HG02642 (cell line): Measurements from ENCODE around the gene ZNF148.
A peak's percentile ranks its signal among the peaks of the same experiment; 100 is the strongest.
"Not testable (repeated sequence)": the region's sequence is repeated elsewhere in the genome, so short reads cannot be mapped to it uniquely, and the experiment has no call there.

Source experiments
- ATAC-seq: cut with Tn5 transposase; IDR thresholded peaks from one replicate; pipeline ENCODE4 v1.9.1; 2021; ENCODE audit warnings: mild to moderate bottlenecking; ENCODE audit not compliant: unreplicated experiment, poor library complexity

Gene ZNF148

GRCh38 chr3:125378762-125379161 is 3.6 kb upstream of the ZNF148 start:
- ATAC-seq: no peak

- peak; percentile 6 for ATAC-seq
Measured at GRCh38 chr3:125375950-125376679, 990 bp upstream of the ZNF148 start.

GRCh38 chr3:125374501-125374995 is 577 bp downstream of the ZNF148 start:
- peak; percentile 23 for ATAC-seq

GRCh38 chr3:125367403-125368230 is 7.5 kb downstream of the ZNF148 start:
- no peak for ATAC-seq

- ATAC-seq: no peak
Measured at GRCh38 chr3:125366132-125366531, 9.0 kb downstream of the ZNF148 start.

GRCh38 chr3:125359700-125360099 is 15.4 kb downstream of the ZNF148 start:
- ATAC-seq: no peak

GRCh38 chr3:125358923-125359322 is 16.2 kb downstream of the ZNF148 start:
- no peak for ATAC-seq

- no peak for ATAC-seq
Measured at GRCh38 chr3:125357837-125358236, 17.3 kb downstream of the ZNF148 start.

- peak; percentile 74 for ATAC-seq
Measured at GRCh38 chr3:125357032-125357658, 18.0 kb downstream of the ZNF148 start.

- ATAC-seq: peak; percentile 20
Measured at GRCh38 chr3:125356140-125357026, 18.7 kb downstream of the ZNF148 start.

GRCh38 chr3:125353659-125354058 is 21.5 kb downstream of the ZNF148 start:
- ATAC-seq: no peak

GRCh38 chr3:125353128-125353527 is 22.0 kb downstream of the ZNF148 start:
- ATAC-seq: no peak

GRCh38 chr3:125351814-125352456 is 23.2 kb downstream of the ZNF148 start:
- ATAC-seq: no peak

GRCh38 chr3:125351152-125351551 is 24.0 kb downstream of the ZNF148 start:
- ATAC-seq: no peak

GRCh38 chr3:125350597-125350996 is 24.5 kb downstream of the ZNF148 start:
- ATAC-seq: no peak

- no peak for ATAC-seq
Measured at GRCh38 chr3:125349556-125350165, 25.5 kb downstream of the ZNF148 start.

GRCh38 chr3:125349055-125349454 is 26.1 kb downstream of the ZNF148 start:
- no peak for ATAC-seq

GRCh38 chr3:125343367-125343766 is 31.8 kb downstream of the ZNF148 start:
- ATAC-seq: not testable (repeated sequence)

GRCh38 chr3:125340121-125340520 is 35.0 kb downstream of the ZNF148 start:
- no peak for ATAC-seq
